ENCODE data around the gene ZNF687. TPM values are rescaled to one million over a fixed set of nuclear protein-coding genes. Genes with fewer than 3 reads are reported as not detected.

Gene ZNF687
- total RNA-seq, 3 donors from 2014 or later (not counting 1 experiment from before 2014, with no cell fraction given) = 48.1 to 52.2 (median 48.6) TPM

GRCh38 chr1:151238467-151238739, 43.7 kb upstream of the ZNF687 start:
- H3K27ac ChIP-seq (ENCODE audit: low read length) = no peak overlapping the region
- no peak for TF ChIP-seq CTCF (IDR thresholded peaks at IDR 0.05)
- no peaks in the 10 kb centered on the region for H3K4me1 ChIP-seq (ENCODE audit: control insufficient read depth, insufficient read depth, low read length)
- no peaks in the 10 kb centered on the region for H3K4me1 Mint-ChIP-seq
- WGBS (ENCODE audit: insufficient coverage) = 92% methylated on average over 1 of the region's 1 CpG
- peaks cover 82% of the 10 kb centered on the region for H3K36me3 ChIP-seq (ENCODE audit: control insufficient read depth, insufficient read depth, low read length)
- H3K4me3 Mint-ChIP-seq = no peak overlapping the region
- no peak for ATAC-seq
- H3K27me3 ChIP-seq (ENCODE audit: control insufficient read depth, insufficient read depth, low read length) = no peaks in the 10 kb centered on the region
- no peaks in the 10 kb centered on the region for H3K27me3 Mint-ChIP-seq (ENCODE audit: low read depth in 2 of 2)
- intact Hi-C loops (cut with micrococcal nuclease) = no loop called here
- H3K36me3 Mint-ChIP-seq = peaks cover 47% of the 10 kb centered on the region
- H3K27ac Mint-ChIP-seq = no peak overlapping the region
- DNase-seq = no peak
- no peak overlapping the region for H3K4me3 ChIP-seq (ENCODE audit: low read length)
- no peaks in the 10 kb centered on the region for H3K9me3 Mint-ChIP-seq
- H3K9me3 ChIP-seq (ENCODE audit: control insufficient read depth, insufficient read depth, low read length) = no peaks in the 10 kb centered on the region

- TF ChIP-seq CTCF (IDR thresholded peaks at IDR 0.05) = no peak
These were observed 39.7 kb upstream of the ZNF687 start for GRCh38 chr1:151242442-151242841.

GRCh38 chr1:151243683-151244216, 38.3 kb upstream of the ZNF687 start:
- no peak overlapping the region for H3K4me3 Mint-ChIP-seq
- intact Hi-C loops (cut with micrococcal nuclease) = no loop called here
- Histone ChIP-seq H3K36me3 (ENCODE audit: control insufficient read depth, insufficient read depth, low read length) (peaks cover 78% of the 10 kb centered on the region), H3K27ac (ENCODE audit: low read length) (no peak overlapping the region), H3K4me3 (ENCODE audit: low read length) (no peak overlapping the region), H3K9me3 (ENCODE audit: control insufficient read depth, insufficient read depth, low read length) (no peaks in the 10 kb centered on the region), H3K27me3 (ENCODE audit: control insufficient read depth, insufficient read depth, low read length) (no peaks in the 10 kb centered on the region), H3K4me1 (ENCODE audit: control insufficient read depth, insufficient read depth, low read length) (no peaks in the 10 kb centered on the region)
- H3K4me1 Mint-ChIP-seq = no peaks in the 10 kb centered on the region
- no peaks in the 10 kb centered on the region for H3K9me3 Mint-ChIP-seq
- no peaks in the 10 kb centered on the region for H3K27me3 Mint-ChIP-seq (ENCODE audit: low read depth in 2 of 2)
- no peak for TF ChIP-seq CTCF (IDR thresholded peaks at IDR 0.05)
- no peak overlapping the region for H3K27ac Mint-ChIP-seq
- 100% methylated on average over 2 of the region's 5 CpGs for WGBS (ENCODE audit: insufficient coverage)
- H3K36me3 Mint-ChIP-seq = peaks cover 26% of the 10 kb centered on the region
- no peak for DNase-seq
- ATAC-seq = no peak

More at GRCh38 chr1:151242442-151242841, 39.7 kb upstream of the ZNF687 start:
- Histone ChIP-seq H3K9me3 (ENCODE audit: control insufficient read depth, insufficient read depth, low read length) (no peaks in the 10 kb centered on the region), H3K4me3 (ENCODE audit: low read length) (no peak overlapping the region), H3K27ac (ENCODE audit: low read length) (no peak overlapping the region), H3K4me1 (ENCODE audit: control insufficient read depth, insufficient read depth, low read length) (no peaks in the 10 kb centered on the region), H3K36me3 (ENCODE audit: control insufficient read depth, insufficient read depth, low read length) (peaks cover 78% of the 10 kb centered on the region), H3K27me3 (ENCODE audit: control insufficient read depth, insufficient read depth, low read length) (no peaks in the 10 kb centered on the region)
- intact Hi-C loops (cut with micrococcal nuclease) = no loop called here
- Mint-ChIP-seq H3K4me3 (no peak overlapping the region), H3K27me3 (ENCODE audit: low read depth in 2 of 2) (no peaks in the 10 kb centered on the region), H3K36me3 (peaks cover 28% of the 10 kb centered on the region), H3K4me1 (no peaks in the 10 kb centered on the region), H3K27ac (peak overlapping the region in 1 of 2 donors; percentile 31), H3K9me3 (no peaks in the 10 kb centered on the region)
- no peak for ATAC-seq
- DNase-seq = no peak
- 95% methylated on average over 2 of the region's 2 CpGs for WGBS (ENCODE audit: insufficient coverage)

GRCh38 chr1:151246786-151247185, 35.3 kb upstream of the ZNF687 start:
- Histone ChIP-seq H3K36me3 (ENCODE audit: control insufficient read depth, insufficient read depth, low read length) (peaks cover 65% of the 10 kb centered on the region), H3K9me3 (ENCODE audit: control insufficient read depth, insufficient read depth, low read length) (no peaks in the 10 kb centered on the region), H3K27ac (ENCODE audit: low read length) (no peak overlapping the region), H3K27me3 (ENCODE audit: control insufficient read depth, insufficient read depth, low read length) (no peaks in the 10 kb centered on the region), H3K4me3 (ENCODE audit: low read length) (no peak overlapping the region), H3K4me1 (ENCODE audit: control insufficient read depth, insufficient read depth, low read length) (no peaks in the 10 kb centered on the region)
- intact Hi-C loops (cut with micrococcal nuclease) = no loop called here
- no peaks in the 10 kb centered on the region for H3K9me3 Mint-ChIP-seq
- WGBS (ENCODE audit: insufficient coverage) = 90% methylated on average over 2 of the region's 2 CpGs
- no peak overlapping the region for H3K4me3 Mint-ChIP-seq
- peaks cover 26% of the 10 kb centered on the region for H3K36me3 Mint-ChIP-seq
- peak overlapping the region in 1 of 2 donors; percentile 9 for H3K27ac Mint-ChIP-seq
- no peaks in the 10 kb centered on the region for H3K4me1 Mint-ChIP-seq
- TF ChIP-seq CTCF (IDR thresholded peaks at IDR 0.05) = no peak
- H3K27me3 Mint-ChIP-seq (ENCODE audit: low read depth in 2 of 2) = no peaks in the 10 kb centered on the region
- DNase-seq (no peak), ATAC-seq (no peak)

Data from natural killer cell (primary cell).